Measurements from ENCODE around the gene ZNF341. TPM values are rescaled to one million over a fixed set of nuclear protein-coding genes. Genes with fewer than 3 reads are reported as not detected.

Gene ZNF341
- total RNA-seq, 1 donor from 2014 or later = 2.3 TPM

GRCh38 chr20:33725607-33726264 lies 6.1 kb upstream of the ZNF341 start:
- no peaks in the 10 kb centered on the region for H3K27me3 ChIP-seq (ENCODE audit: control insufficient read depth, insufficient read depth, low read length)
- no peak overlapping the region for H3K4me3 ChIP-seq (ENCODE audit: low read depth, low read length)
- no peak for TF ChIP-seq CTCF (IDR thresholded peaks at IDR 0.05; ENCODE audit: insufficient read depth, low read length, poor library complexity, severe bottlenecking)
- DNase-seq (ENCODE audit: low read depth) = no peak
- H3K36me3 ChIP-seq (ENCODE audit: control insufficient read depth, insufficient read depth, low read length) = no peaks in the 10 kb centered on the region

- H3K27me3 ChIP-seq (ENCODE audit: control insufficient read depth, insufficient read depth, low read length) = no peaks in the 10 kb centered on the region
- TF ChIP-seq CTCF (IDR thresholded peaks at IDR 0.05; ENCODE audit: insufficient read depth, low read length, poor library complexity, severe bottlenecking) = no peak
- no peak for DNase-seq (ENCODE audit: low read depth)
Observed at GRCh38 chr20:33727115-33727479, 4.7 kb upstream of the ZNF341 start.

GRCh38 chr20:33727806-33728205 lies 4.0 kb upstream of the ZNF341 start:
- H3K4me3 ChIP-seq (ENCODE audit: low read depth, low read length) = no peak overlapping the region
- no peak for TF ChIP-seq CTCF (IDR thresholded peaks at IDR 0.05; ENCODE audit: insufficient read depth, low read length, poor library complexity, severe bottlenecking)
- DNase-seq (ENCODE audit: low read depth) = no peak
- no peaks in the 10 kb centered on the region for H3K27me3 ChIP-seq (ENCODE audit: control insufficient read depth, insufficient read depth, low read length)
- no peaks in the 10 kb centered on the region for H3K36me3 ChIP-seq (ENCODE audit: control insufficient read depth, insufficient read depth, low read length)

More at GRCh38 chr20:33727115-33727479, 4.7 kb upstream of the ZNF341 start:
- Histone ChIP-seq H3K36me3 (ENCODE audit: control insufficient read depth, insufficient read depth, low read length) (no peaks in the 10 kb centered on the region), H3K4me3 (ENCODE audit: low read depth, low read length) (no peak overlapping the region)

- no peak for DNase-seq (ENCODE audit: low read depth)
- no peak for TF ChIP-seq CTCF (IDR thresholded peaks at IDR 0.05; ENCODE audit: insufficient read depth, low read length, poor library complexity, severe bottlenecking)
- Histone ChIP-seq H3K4me3 (ENCODE audit: low read depth, low read length) (no peak overlapping the region), H3K36me3 (ENCODE audit: control insufficient read depth, insufficient read depth, low read length) (no peaks in the 10 kb centered on the region), H3K27me3 (ENCODE audit: control insufficient read depth, insufficient read depth, low read length) (no peaks in the 10 kb centered on the region)
Observed at GRCh38 chr20:33728463-33728862, 3.3 kb upstream of the ZNF341 start.

- no peaks in the 10 kb centered on the region for H3K27me3 ChIP-seq (ENCODE audit: control insufficient read depth, insufficient read depth, low read length)
- no peak overlapping the region for H3K4me3 ChIP-seq (ENCODE audit: low read depth, low read length)
- no peaks in the 10 kb centered on the region for H3K36me3 ChIP-seq (ENCODE audit: control insufficient read depth, insufficient read depth, low read length)
- DNase-seq (ENCODE audit: low read depth) = no peak
- TF ChIP-seq CTCF (IDR thresholded peaks at IDR 0.05; ENCODE audit: insufficient read depth, low read length, poor library complexity, severe bottlenecking) = no peak
Observed at GRCh38 chr20:33729101-33729500, 2.7 kb upstream of the ZNF341 start.
